ENCODE measurements around the gene PDZD8. TPM values are rescaled to one million over a fixed set of nuclear protein-coding genes. Genes with fewer than 3 reads are reported as not detected.

PDZD8 gene
- total and polyA plus RNA-seq, 2 donors from 2014 or later: 7.4 to 41.9 TPM

DNA sequence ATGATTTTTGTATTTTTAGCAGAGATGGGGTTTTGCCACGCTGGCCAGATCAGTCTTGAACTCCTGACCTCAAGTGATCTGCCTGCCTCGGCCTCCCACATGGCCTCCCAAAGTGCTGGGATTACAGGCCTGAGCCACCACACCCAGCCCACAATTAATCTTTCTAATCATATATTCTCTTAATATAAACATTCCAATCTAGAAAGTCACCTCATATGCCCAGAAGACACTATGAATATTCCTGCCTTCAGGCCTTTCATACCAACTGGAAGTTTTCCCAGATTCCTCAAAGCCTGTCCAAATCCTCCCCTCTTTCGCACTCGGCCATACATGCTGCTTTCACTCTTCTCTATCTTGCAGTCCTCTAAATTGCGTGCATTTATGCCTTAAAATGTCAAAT, 32.6 kb downstream of the PDZD8 start:
- H3K4me1 ChIP-seq (ENCODE audit: control insufficient read depth in 2 of 3, insufficient read depth in 2 of 3, low read depth in 1 of 3, low read length in 3 of 3): peaks cover 0 to 7% (median 2%) of the 10 kb centered on the region in 3 donors
- DNase-seq: no peak
- no peak for TF ChIP-seq CTCF (IDR thresholded peaks at IDR 0.05; ENCODE audit: borderline replicate concordance, extremely low read depth, insufficient read depth)
- intact Hi-C loops (cut with DNase I): no loop called here
- H3K27ac ChIP-seq (ENCODE audit: low read depth in 2 of 2, low read length in 2 of 2): no peak overlapping the region
- FAIRE-seq: no peak
- no peaks in the 10 kb centered on the region for H3K9me3 ChIP-seq (ENCODE audit: control insufficient read depth in 2 of 3, insufficient read depth in 1 of 3, low read length in 3 of 3)
- H3K36me3 ChIP-seq (ENCODE audit: control insufficient read depth in 2 of 3, insufficient read depth in 3 of 3, low read length in 3 of 3): peaks cover 0 to 4% (median 0%) of the 10 kb centered on the region in 3 donors
- H3K9ac ChIP-seq (ENCODE audit: low read length in 3 of 3): no peak overlapping the region
- no peak overlapping the region for H3K4me3 ChIP-seq (ENCODE audit: low read length in 3 of 3)
- H3K27me3 ChIP-seq (ENCODE audit: control insufficient read depth, insufficient read depth, low read length): no peaks in the 10 kb centered on the region

DNA sequence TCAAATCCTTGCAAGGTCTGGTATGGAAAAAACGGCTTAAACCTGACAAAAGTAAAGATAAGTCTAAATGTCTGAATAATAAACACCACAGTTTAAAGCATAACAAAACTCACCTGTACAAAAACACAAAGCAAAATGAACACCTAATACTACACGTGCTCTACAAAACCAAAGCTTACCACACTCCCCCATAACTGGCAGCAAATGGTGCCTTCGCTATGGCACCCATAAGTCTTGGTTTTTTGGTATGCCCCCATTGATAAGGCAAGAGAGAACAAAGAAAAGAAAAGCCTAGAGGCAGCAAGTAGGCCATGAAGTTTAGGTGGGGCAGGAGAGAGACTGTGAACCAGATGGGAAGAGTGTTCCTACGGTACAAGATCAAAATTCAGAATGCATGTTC, 34.2 kb downstream of the PDZD8 start:
- H3K27ac ChIP-seq (ENCODE audit: low read depth in 2 of 2, low read length in 2 of 2): no peak overlapping the region
- peaks cover 0 to 4% (median 0%) of the 10 kb centered on the region in 3 donors for H3K4me1 ChIP-seq (ENCODE audit: control insufficient read depth in 2 of 3, insufficient read depth in 2 of 3, low read depth in 1 of 3, low read length in 3 of 3)
- no peaks in the 10 kb centered on the region for H3K27me3 ChIP-seq (ENCODE audit: control insufficient read depth, insufficient read depth, low read length)
- H3K36me3 ChIP-seq (ENCODE audit: control insufficient read depth in 2 of 3, insufficient read depth in 3 of 3, low read length in 3 of 3): peaks cover 0 to 4% (median 0%) of the 10 kb centered on the region in 3 donors
- no peak for FAIRE-seq
- no peak overlapping the region for H3K4me3 ChIP-seq (ENCODE audit: low read length in 3 of 3)
- no peak for TF ChIP-seq CTCF (IDR thresholded peaks at IDR 0.05; ENCODE audit: borderline replicate concordance, extremely low read depth, insufficient read depth)
- no peak overlapping the region for H3K9ac ChIP-seq (ENCODE audit: low read length in 3 of 3)
- H3K9me3 ChIP-seq (ENCODE audit: control insufficient read depth in 2 of 3, insufficient read depth in 1 of 3, low read length in 3 of 3): no peaks in the 10 kb centered on the region
- intact Hi-C loops (cut with DNase I): no loop called here
- DNase-seq: no peak

GRCh38 chr10:117339979-117340378, 35.3 kb downstream of the PDZD8 start:
- Histone ChIP-seq H3K36me3 (ENCODE audit: control insufficient read depth in 2 of 3, insufficient read depth in 3 of 3, low read length in 3 of 3) (peaks cover 0 to 4% (median 0%) of the 10 kb centered on the region in 3 donors), H3K27me3 (ENCODE audit: control insufficient read depth, insufficient read depth, low read length) (no peaks in the 10 kb centered on the region), H3K27ac (ENCODE audit: low read depth in 2 of 2, low read length in 2 of 2) (no peak overlapping the region), H3K4me3 (ENCODE audit: low read length in 3 of 3) (no peak overlapping the region), H3K9ac (ENCODE audit: low read length in 3 of 3) (no peak overlapping the region), H3K9me3 (ENCODE audit: control insufficient read depth in 2 of 3, insufficient read depth in 1 of 3, low read length in 3 of 3) (no peaks in the 10 kb centered on the region), H3K4me1 (ENCODE audit: control insufficient read depth in 2 of 3, insufficient read depth in 2 of 3, low read depth in 1 of 3, low read length in 3 of 3) (peaks cover 0 to 4% (median 0%) of the 10 kb centered on the region in 3 donors)
- DNase-seq (no peak), FAIRE-seq (no peak)
- no peak for TF ChIP-seq CTCF (IDR thresholded peaks at IDR 0.05; ENCODE audit: borderline replicate concordance, extremely low read depth, insufficient read depth)
- intact Hi-C loops (cut with DNase I): no loop called here

- peaks cover 0 to 4% (median 0%) of the 10 kb centered on the region in 3 donors for H3K4me1 ChIP-seq (ENCODE audit: control insufficient read depth in 2 of 3, insufficient read depth in 2 of 3, low read depth in 1 of 3, low read length in 3 of 3)
- FAIRE-seq (no peak), DNase-seq (no peak)
Measured at GRCh38 chr10:117339578-117339977, 35.7 kb downstream of the PDZD8 start.

More at GRCh38 chr10:117339578-117339977, 35.7 kb downstream of the PDZD8 start:
- no peak overlapping the region for H3K4me3 ChIP-seq (ENCODE audit: low read length in 3 of 3)
- intact Hi-C loops (cut with DNase I): no loop called here
- no peak for TF ChIP-seq CTCF (IDR thresholded peaks at IDR 0.05; ENCODE audit: borderline replicate concordance, extremely low read depth, insufficient read depth)
- peaks cover 0 to 4% (median 0%) of the 10 kb centered on the region in 3 donors for H3K36me3 ChIP-seq (ENCODE audit: control insufficient read depth in 2 of 3, insufficient read depth in 3 of 3, low read length in 3 of 3)
- no peak overlapping the region for H3K27ac ChIP-seq (ENCODE audit: low read depth in 2 of 2, low read length in 2 of 2)
- no peaks in the 10 kb centered on the region for H3K27me3 ChIP-seq (ENCODE audit: control insufficient read depth, insufficient read depth, low read length)
- H3K9ac ChIP-seq (ENCODE audit: low read length in 3 of 3): no peak overlapping the region
- H3K9me3 ChIP-seq (ENCODE audit: control insufficient read depth in 2 of 3, insufficient read depth in 1 of 3, low read length in 3 of 3): no peaks in the 10 kb centered on the region

All from kidney (tissue), 14 donors.